ENCODE data around the gene PSAPL1. TPM values are rescaled to one million over a fixed set of nuclear protein-coding genes. Genes with fewer than 3 reads are reported as not detected.

PSAPL1 gene
- total and polyA plus RNA-seq, 9 of the 15 experiments (the other 6 are each of a cell fraction or from before 2014, with no cell fraction given), result not detected

DNA sequence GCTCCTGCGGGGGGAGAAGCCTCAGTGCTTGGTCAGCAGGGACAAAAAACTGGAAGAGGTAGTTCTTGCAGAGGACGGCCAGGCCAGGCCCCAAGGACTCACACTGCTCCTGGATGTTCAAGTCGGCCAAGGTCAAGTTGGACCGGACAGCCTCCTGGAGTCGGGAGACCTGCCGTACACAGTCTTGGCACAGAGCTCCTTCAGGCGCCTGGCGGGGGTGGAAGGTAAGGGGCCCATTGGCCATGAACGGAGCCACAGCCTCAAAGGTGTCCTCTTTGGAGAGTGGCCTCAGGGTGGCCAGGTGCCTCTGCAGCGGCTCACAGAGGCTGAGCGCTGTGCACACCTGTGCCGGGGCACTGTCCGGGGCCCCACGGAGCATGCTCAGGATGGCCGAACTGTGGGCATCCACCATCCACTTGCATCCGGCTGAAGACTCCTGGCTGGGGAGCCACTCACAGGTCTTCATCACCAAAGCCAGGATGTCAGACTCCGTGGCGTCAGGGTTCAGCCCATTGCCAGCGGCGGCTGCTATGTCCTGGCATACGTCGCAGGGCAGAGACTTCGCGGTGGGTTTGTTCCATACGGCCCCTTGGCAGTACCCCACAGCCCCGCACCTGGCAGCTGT, 477 bp downstream of the PSAPL1 start:
- no peak for ATAC-seq
- no TSS peak for BruUV-seq (replicated peaks)

More for the DNA sequence above, 477 bp downstream of the PSAPL1 start:
- TF ChIP-seq SMAD4 (CRISPR knock-in tag; conservative IDR thresholded peaks at IDR 0.05) (no peak), PHB2 (IDR thresholded peaks at IDR 0.05; ENCODE audit: low read depth) (no peak), HDAC6 (IDR thresholded peaks at IDR 0.05; ENCODE audit: low read depth, low read length) (no peak), HDAC1 (IDR thresholded peaks at IDR 0.05) (no peak), CHD4 (IDR thresholded peaks at IDR 0.05; ENCODE audit: insufficient read depth, insufficient replicate concordance, low read depth, low read length, poor library complexity, severe bottlenecking) (no peak), TCFL5 (CRISPR knock-in tag; conservative IDR thresholded peaks at IDR 0.05) (no peak), MEIS2 (IDR thresholded peaks at IDR 0.05; ENCODE audit: partially characterized antibody) (no peak), ZNF184 (CRISPR knock-in tag; IDR thresholded peaks at IDR 0.05) (no peak)
- TF ChIP-seq, protein P1, sequence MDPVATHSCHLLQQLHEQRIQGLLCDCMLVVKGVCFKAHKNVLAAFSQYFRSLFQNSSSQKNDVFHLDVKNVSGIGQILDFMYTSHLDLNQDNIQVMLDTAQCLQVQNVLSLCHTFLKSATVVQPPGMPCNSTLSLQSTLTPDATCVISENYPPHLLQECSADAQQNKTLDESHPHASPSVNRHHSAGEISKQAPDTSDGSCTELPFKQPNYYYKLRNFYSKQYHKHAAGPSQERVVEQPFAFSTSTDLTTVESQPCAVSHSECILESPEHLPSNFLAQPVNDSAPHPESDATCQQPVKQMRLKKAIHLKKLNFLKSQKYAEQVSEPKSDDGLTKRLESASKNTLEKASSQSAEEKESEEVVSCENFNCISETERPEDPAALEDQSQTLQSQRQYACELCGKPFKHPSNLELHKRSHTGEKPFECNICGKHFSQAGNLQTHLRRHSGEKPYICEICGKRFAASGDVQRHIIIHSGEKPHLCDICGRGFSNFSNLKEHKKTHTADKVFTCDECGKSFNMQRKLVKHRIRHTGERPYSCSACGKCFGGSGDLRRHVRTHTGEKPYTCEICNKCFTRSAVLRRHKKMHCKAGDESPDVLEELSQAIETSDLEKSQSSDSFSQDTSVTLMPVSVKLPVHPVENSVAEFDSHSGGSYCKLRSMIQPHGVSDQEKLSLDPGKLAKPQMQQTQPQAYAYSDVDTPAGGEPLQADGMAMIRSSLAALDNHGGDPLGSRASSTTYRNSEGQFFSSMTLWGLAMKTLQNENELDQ (CRISPR knock-in tag; IDR thresholded peaks at IDR 0.05; ENCODE audit: borderline replicate concordance), result no peak
- Histone ChIP-seq H3K9me1 (ENCODE audit: control insufficient read depth, insufficient read depth, low read length) (no peaks in the 10 kb centered on the region), H3K27me3 (ENCODE audit: control insufficient read depth in 2 of 2, insufficient read depth in 2 of 2, low read length in 2 of 2) (peaks cover 0 to 47% of the 10 kb centered on the region in 2 experiments; a peak in 3 of 5 replicates), H4K20me1 (replicated peaks; ENCODE audit: control insufficient read depth, insufficient read depth, low read length) (peaks cover 7% of the 10 kb centered on the region), H3K9me3 (replicated peaks; ENCODE audit: control insufficient read depth, insufficient read depth, low read depth, low read length) (no peaks in the 10 kb centered on the region), H3K4me1 (replicated peaks in 1 of 2; ENCODE audit: control insufficient read depth in 2 of 2, insufficient read depth in 2 of 2, low read length in 2 of 2) (peaks cover 0 to 7% of the 10 kb centered on the region in 2 experiments; a peak in 2 of 5 replicates), H3K4me3 (no peak overlapping the region), H3K79me2 (ENCODE audit: control insufficient read depth, insufficient read depth, low read length) (no peaks in the 10 kb centered on the region), H3K36me3 (ENCODE audit: control insufficient read depth, insufficient read depth, low read length) (no peaks in the 10 kb centered on the region), H3K27ac (ENCODE audit: extremely low read depth, low read depth, low read length) (no peak overlapping the region), H2AFZ (ENCODE audit: low read depth, low read length) (no peak overlapping the region), H3K4me2 (ENCODE audit: insufficient read depth, low read length) (no peak overlapping the region), H3K9ac (ENCODE audit: insufficient read depth in 1 of 2, low read depth in 2 of 2, low read length in 2 of 2) (no peak overlapping the region)
- 3% methylated on average over 26 of the region's 26 CpGs for WGBS (ENCODE audit: insufficient coverage, low coverage, missing lambda C conversion rate)
- CTCF ChIA-PET (ENCODE audit: low intra/inter-chr PET ratio), result no interaction called here
- in situ Hi-C loops (cut with MboI), result no loop called here
- no peak for DNase-seq (ENCODE audit: extremely low read depth in 1 of 4, low spot score in 3 of 4)
- no peak for FAIRE-seq
- POLR2A ChIA-PET, result interaction anchor here (0.6 to 0.7 kb wide), 2 partner anchors 250 to 314 kb away, joined by 3 read pairs; no protein-coding TSS in a partner anchor
- intact Hi-C loops (cut with micrococcal nuclease), result no loop called here
